ENCODE results near the gene CERS4.

GRCh38 chr19:8251025-8251472, 41.9 kb downstream of the CERS4 start:
- TF ChIP-seq EZH2phosphoT487 (IDR thresholded peaks at IDR 0.05; ENCODE audit: insufficient read depth, low read depth) (no peak), EZH2 (IDR thresholded peaks at IDR 0.05; ENCODE audit: insufficient read depth, poor library complexity, severe bottlenecking) (no peak)
